GM23338 (cell line): Measurements from ENCODE around the gene STT3B. TPM values are rescaled to one million over a fixed set of nuclear protein-coding genes. Genes with fewer than 3 reads are reported as not detected.

Experiments
- ATAC-seq: fragments of 200-7000 bp; cut with Tn5 transposase; 3 replicates; pipeline ENCODE4 v1.9.1; 2020
- DNase-seq: peaks from one replicate; pipeline ENCODE4 v3.0.0-alpha.2; 2015; ENCODE audit warnings: low spot score
- H2AFZ ChIP-seq: fragments of 200-600 bp; sonication (generic); 2 replicates; pipeline ENCODE4 v1.8.0; 2016; ENCODE audit warnings: antibody characterized with exemption, mild to moderate bottlenecking, moderate library complexity
- H3F3A ChIP-seq: fragments of 200-600 bp; sonication (generic); replicated peaks from 2 replicates; pipeline ENCODE4 v1.8.0; 2017; ENCODE audit warnings: antibody characterized with exemption, mixed run types, low read depth
- H3K27ac ChIP-seq: fragments of 200-600 bp; sonication (generic); 2 replicates; pipeline ENCODE4 v1.6.1; 2016; ENCODE audit warnings: low read depth
- H3K27me3 ChIP-seq: fragments of 200-600 bp; sonication (generic); 2 replicates; pipeline ENCODE4 v1.8.0; 2016; ENCODE audit warnings: mild to moderate bottlenecking, mixed run types, moderate library complexity; ENCODE audit not compliant: insufficient read depth
- H3K36me3 ChIP-seq: fragments of 200-600 bp; sonication (generic); 2 replicates; pipeline ENCODE4 v1.8.0; 2016; ENCODE audit warnings: mild to moderate bottlenecking; ENCODE audit not compliant: insufficient read depth
- H3K4me1 ChIP-seq: fragments of 200-600 bp; sonication (generic); 2 replicates; pipeline ENCODE4 v1.8.0; 2016; ENCODE audit warnings: mild to moderate bottlenecking, moderate library complexity; ENCODE audit not compliant: insufficient read depth
- H3K4me2 ChIP-seq: fragments of 200-600 bp; sonication (generic); 2 replicates; pipeline ENCODE4 v1.7.1; 2017; ENCODE audit warnings: mixed run types
- H3K4me3 ChIP-seq: fragments of 200-600 bp; sonication (generic); 2 replicates; pipeline ENCODE4 v1.6.1; 2016; ENCODE audit warnings: mixed run types
- H3K79me2 ChIP-seq: fragments of 200-600 bp; sonication (generic); replicated peaks from 2 replicates; pipeline ENCODE4 v1.8.0; 2017; ENCODE audit warnings: mild to moderate bottlenecking; ENCODE audit not compliant: insufficient read depth
- H3K9me2 ChIP-seq: fragments of 200-600 bp; sonication (generic); 2 replicates; pipeline ENCODE4 v1.8.0; 2017; ENCODE audit not compliant: insufficient read depth
- H4K20me1 ChIP-seq: fragments of 200-600 bp; sonication (generic); replicated peaks from 2 replicates; pipeline ENCODE4 v1.8.0; 2017; ENCODE audit warnings: mild to moderate bottlenecking; ENCODE audit not compliant: insufficient read depth
- H3K27ac Mint-ChIP-seq: 2 replicates; pipeline ENCODE4 v1.8.0; 2020; ENCODE audit warnings: inconsistent platforms, mild to moderate bottlenecking, moderate library complexity, mixed read lengths
- H3K27me3 Mint-ChIP-seq: 3 replicates; pipeline ENCODE4 v1.8.0; 2022; ENCODE audit warnings: low read depth, mild to moderate bottlenecking, moderate library complexity, mixed read lengths, inconsistent platforms; ENCODE audit not compliant: insufficient read depth, poor library complexity
- H3K36me3 Mint-ChIP-seq: 3 replicates; pipeline ENCODE4 v1.8.0; 2021; ENCODE audit warnings: low read depth, mild to moderate bottlenecking, inconsistent platforms, moderate library complexity, mixed read lengths
- H3K4me1 Mint-ChIP-seq: 3 replicates; pipeline ENCODE4 v1.8.0; 2020; ENCODE audit warnings: mild to moderate bottlenecking, inconsistent platforms, mixed read lengths
- H3K4me3 Mint-ChIP-seq: 3 replicates; pipeline ENCODE4 v1.8.0; 2021; ENCODE audit warnings: moderate library complexity, mild to moderate bottlenecking, inconsistent platforms, mixed read lengths
- H3K9me3 Mint-ChIP-seq: 3 replicates; pipeline ENCODE4 v1.8.0; 2020; ENCODE audit warnings: moderate library complexity, mild to moderate bottlenecking, inconsistent platforms, mixed read lengths
- CREB1 ChIP-seq: fragments of 250-450 bp; sonication (Bioruptor Pico); IDR thresholded peaks from 2 replicates; pipeline ENCODE4 v1.5.0; 2020; ENCODE audit warnings: low read depth, mild to moderate bottlenecking, moderate library complexity
- EZH2phosphoT487 ChIP-seq: fragments of 200-600 bp; sonication (generic); IDR thresholded peaks from one replicate; pipeline ENCODE4 v1.8.1; 2018; ENCODE audit warnings: antibody characterized with exemption; ENCODE audit not compliant: unreplicated experiment
- JUNB ChIP-seq: IDR thresholded peaks from one replicate; pipeline ENCODE4 v1.6.1; 2016; ENCODE audit warnings: antibody characterized with exemption; ENCODE audit not compliant: unreplicated experiment
- NANOG ChIP-seq: IDR thresholded peaks from 2 replicates; pipeline ENCODE4 v1.6.1; 2016; ENCODE audit warnings: antibody characterized with exemption, borderline replicate concordance
- POLR2AphosphoS5 ChIP-seq: IDR thresholded peaks from 2 replicates; pipeline ENCODE4 v1.6.1; 2016; ENCODE audit warnings: antibody characterized with exemption, low read depth
- STAT1 ChIP-seq: IDR thresholded peaks from one replicate; pipeline ENCODE4 v1.6.1; 2016; ENCODE audit warnings: antibody characterized with exemption; ENCODE audit not compliant: unreplicated experiment
- ZNF114 ChIP-seq: fragments of 250-450 bp; sonication (Bioruptor Pico); IDR thresholded peaks from 2 replicates; pipeline ENCODE4 v1.5.0; 2020; ENCODE audit warnings: mild to moderate bottlenecking, moderate library complexity
- ZNF331 ChIP-seq: fragments of 250-450 bp; sonication (Bioruptor Pico); IDR thresholded peaks from 2 replicates; pipeline ENCODE4 v1.5.0; 2020; ENCODE audit warnings: low read depth, mild to moderate bottlenecking, moderate library complexity
- polyA plus RNA-seq: library from polyadenylated mRNA; unstranded; fragments of >200 nt; fragmentation: Nextera tagmentation; extraction: Ambion mirVana; gene quantifications from 2 replicates; pipeline ENCODE4 v1.2.1, GENCODE V29; 2016
- total RNA-seq: library from RNA; depleted of rRNA; stranded (reverse); fragments of >200 nt; shearing (Covaris generic); gene quantifications from 2 replicates; pipeline ENCODE4 v1.2.3, GENCODE V29; 2014
- TF ChIP-seq, protein P1 (sequence below): IDR thresholded peaks from 2 replicates; pipeline ENCODE4 v1.6.1; 2016; ENCODE audit warnings: antibody characterized with exemption
- TF ChIP-seq, protein P2 (sequence below): IDR thresholded peaks from one replicate; pipeline ENCODE4 v1.6.1; 2018; ENCODE audit warnings: antibody characterized with exemption; ENCODE audit not compliant: unreplicated experiment
- TF ChIP-seq, protein P3 (sequence below), 2 experiments: fragments of 200-600 bp in 1 of 2; sonication (generic) in 1 of 2; conservative IDR thresholded peaks; 2 replicates each; pipeline versions ENCODE4 v1.5.1 to v1.6.1; 2016 to 2017; ENCODE audit warnings: antibody characterized with exemption in 2 of 2, low read depth in 2 of 2, mild to moderate bottlenecking in 2 of 2, moderate library complexity in 1 of 2
- TF ChIP-seq, protein P4 (sequence below): fragments of 250-450 bp; sonication (Bioruptor Pico); IDR thresholded peaks from 2 replicates; pipeline ENCODE4 v1.5.0; 2020; ENCODE audit warnings: mild to moderate bottlenecking, moderate library complexity

STT3B gene
- total and polyA plus RNA-seq, 2 experiments from 2014 or later, result 44.1 to 167 TPM

DNA sequence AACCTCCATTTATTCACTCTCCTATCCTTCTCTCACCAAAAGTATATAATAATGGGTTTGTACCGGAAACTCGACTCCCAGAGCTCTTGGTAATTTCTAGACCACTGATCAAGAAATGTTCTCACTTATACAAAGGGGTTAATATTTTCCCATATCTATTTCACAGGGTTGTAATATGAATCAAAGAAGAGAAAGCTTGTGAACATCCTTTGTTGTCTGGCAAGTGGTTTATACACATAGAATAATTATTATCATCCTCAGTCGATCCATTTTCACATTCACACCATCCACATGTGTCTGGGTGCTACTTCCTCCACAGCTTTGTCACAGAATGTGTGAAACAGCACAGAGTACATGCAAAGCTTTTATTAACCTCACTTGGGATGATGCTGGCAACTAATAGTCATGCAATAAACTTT is 29.9 kb upstream of the STT3B start (continued):
- TF ChIP-seq, protein P1, sequence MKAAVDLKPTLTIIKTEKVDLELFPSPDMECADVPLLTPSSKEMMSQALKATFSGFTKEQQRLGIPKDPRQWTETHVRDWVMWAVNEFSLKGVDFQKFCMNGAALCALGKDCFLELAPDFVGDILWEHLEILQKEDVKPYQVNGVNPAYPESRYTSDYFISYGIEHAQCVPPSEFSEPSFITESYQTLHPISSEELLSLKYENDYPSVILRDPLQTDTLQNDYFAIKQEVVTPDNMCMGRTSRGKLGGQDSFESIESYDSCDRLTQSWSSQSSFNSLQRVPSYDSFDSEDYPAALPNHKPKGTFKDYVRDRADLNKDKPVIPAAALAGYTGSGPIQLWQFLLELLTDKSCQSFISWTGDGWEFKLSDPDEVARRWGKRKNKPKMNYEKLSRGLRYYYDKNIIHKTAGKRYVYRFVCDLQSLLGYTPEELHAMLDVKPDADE, result no peak
- TF ChIP-seq ZNF114, result no peak
- no peak for TF ChIP-seq NANOG
- TF ChIP-seq POLR2AphosphoS5, result no peak
- no peak for TF ChIP-seq JUNB
- no peak for TF ChIP-seq ZNF331 (CRISPR knock-in tag)

DNA sequence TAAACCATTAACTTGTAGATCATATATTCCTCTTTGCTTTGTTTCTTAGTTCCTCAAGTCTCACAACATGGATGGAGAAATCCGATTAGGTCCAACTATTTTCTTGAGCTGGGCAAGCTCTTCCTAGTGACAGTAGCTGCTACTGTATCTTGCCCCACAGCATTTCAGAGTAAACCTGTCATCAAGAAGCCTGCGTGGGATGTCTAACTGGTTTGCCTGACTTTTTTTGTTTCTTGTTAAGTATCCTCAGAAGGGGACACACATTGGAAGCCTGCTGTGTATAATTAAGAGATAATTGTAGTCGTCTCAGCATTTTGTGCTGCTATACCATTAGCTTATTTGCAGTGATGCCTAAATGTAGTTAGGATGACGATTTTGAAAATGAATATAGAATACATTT is 29.3 kb upstream of the STT3B start:
- Histone ChIP-seq H3K4me3 (no peak overlapping the region), H4K20me1 (no peaks in the 10 kb centered on the region), H3K27ac (no peak overlapping the region), H3K36me3 (no peaks in the 10 kb centered on the region), H3K4me2 (no peak overlapping the region), H2AFZ (no peak overlapping the region), H3K79me2 (no peaks in the 10 kb centered on the region), H3K4me1 (peaks cover 27% of the 10 kb centered on the region), H3K9me2 (0 out of 2 replicates have a peak, but pooled peaks cover 6% of the 10 kb centered on the region), H3K27me3 (no peaks in the 10 kb centered on the region), H3F3A (no peaks in the 10 kb centered on the region)
- DNase-seq (no peak), ATAC-seq (no peak)
- H3K27me3 Mint-ChIP-seq, result no peaks in the 10 kb centered on the region
- H3K36me3 Mint-ChIP-seq, result no peaks in the 10 kb centered on the region
- H3K27ac Mint-ChIP-seq, result no peak overlapping the region
- H3K9me3 Mint-ChIP-seq, result no peaks in the 10 kb centered on the region; the same call in 2 of the 3 replicates
- no peak overlapping the region for H3K4me3 Mint-ChIP-seq
- H3K4me1 Mint-ChIP-seq, result peaks cover 52% of the 10 kb centered on the region
- TF ChIP-seq, protein P1, result no peak
- TF ChIP-seq, protein P2, sequence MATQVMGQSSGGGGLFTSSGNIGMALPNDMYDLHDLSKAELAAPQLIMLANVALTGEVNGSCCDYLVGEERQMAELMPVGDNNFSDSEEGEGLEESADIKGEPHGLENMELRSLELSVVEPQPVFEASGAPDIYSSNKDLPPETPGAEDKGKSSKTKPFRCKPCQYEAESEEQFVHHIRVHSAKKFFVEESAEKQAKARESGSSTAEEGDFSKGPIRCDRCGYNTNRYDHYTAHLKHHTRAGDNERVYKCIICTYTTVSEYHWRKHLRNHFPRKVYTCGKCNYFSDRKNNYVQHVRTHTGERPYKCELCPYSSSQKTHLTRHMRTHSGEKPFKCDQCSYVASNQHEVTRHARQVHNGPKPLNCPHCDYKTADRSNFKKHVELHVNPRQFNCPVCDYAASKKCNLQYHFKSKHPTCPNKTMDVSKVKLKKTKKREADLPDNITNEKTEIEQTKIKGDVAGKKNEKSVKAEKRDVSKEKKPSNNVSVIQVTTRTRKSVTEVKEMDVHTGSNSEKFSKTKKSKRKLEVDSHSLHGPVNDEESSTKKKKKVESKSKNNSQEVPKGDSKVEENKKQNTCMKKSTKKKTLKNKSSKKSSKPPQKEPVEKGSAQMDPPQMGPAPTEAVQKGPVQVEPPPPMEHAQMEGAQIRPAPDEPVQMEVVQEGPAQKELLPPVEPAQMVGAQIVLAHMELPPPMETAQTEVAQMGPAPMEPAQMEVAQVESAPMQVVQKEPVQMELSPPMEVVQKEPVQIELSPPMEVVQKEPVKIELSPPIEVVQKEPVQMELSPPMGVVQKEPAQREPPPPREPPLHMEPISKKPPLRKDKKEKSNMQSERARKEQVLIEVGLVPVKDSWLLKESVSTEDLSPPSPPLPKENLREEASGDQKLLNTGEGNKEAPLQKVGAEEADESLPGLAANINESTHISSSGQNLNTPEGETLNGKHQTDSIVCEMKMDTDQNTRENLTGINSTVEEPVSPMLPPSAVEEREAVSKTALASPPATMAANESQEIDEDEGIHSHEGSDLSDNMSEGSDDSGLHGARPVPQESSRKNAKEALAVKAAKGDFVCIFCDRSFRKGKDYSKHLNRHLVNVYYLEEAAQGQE, result no peak
- TF ChIP-seq STAT1, result no peak
- no peak for TF ChIP-seq JUNB
- no peak for TF ChIP-seq ZNF331 (CRISPR knock-in tag)
- TF ChIP-seq, protein P3, sequence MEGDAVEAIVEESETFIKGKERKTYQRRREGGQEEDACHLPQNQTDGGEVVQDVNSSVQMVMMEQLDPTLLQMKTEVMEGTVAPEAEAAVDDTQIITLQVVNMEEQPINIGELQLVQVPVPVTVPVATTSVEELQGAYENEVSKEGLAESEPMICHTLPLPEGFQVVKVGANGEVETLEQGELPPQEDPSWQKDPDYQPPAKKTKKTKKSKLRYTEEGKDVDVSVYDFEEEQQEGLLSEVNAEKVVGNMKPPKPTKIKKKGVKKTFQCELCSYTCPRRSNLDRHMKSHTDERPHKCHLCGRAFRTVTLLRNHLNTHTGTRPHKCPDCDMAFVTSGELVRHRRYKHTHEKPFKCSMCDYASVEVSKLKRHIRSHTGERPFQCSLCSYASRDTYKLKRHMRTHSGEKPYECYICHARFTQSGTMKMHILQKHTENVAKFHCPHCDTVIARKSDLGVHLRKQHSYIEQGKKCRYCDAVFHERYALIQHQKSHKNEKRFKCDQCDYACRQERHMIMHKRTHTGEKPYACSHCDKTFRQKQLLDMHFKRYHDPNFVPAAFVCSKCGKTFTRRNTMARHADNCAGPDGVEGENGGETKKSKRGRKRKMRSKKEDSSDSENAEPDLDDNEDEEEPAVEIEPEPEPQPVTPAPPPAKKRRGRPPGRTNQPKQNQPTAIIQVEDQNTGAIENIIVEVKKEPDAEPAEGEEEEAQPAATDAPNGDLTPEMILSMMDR (conservative IDR thresholded peaks at IDR 0.05; ENCODE audit: low read depth in 2 of 2), result no peak
- TF ChIP-seq EZH2phosphoT487, result no peak
- no peak for TF ChIP-seq NANOG
- TF ChIP-seq, protein P4, sequence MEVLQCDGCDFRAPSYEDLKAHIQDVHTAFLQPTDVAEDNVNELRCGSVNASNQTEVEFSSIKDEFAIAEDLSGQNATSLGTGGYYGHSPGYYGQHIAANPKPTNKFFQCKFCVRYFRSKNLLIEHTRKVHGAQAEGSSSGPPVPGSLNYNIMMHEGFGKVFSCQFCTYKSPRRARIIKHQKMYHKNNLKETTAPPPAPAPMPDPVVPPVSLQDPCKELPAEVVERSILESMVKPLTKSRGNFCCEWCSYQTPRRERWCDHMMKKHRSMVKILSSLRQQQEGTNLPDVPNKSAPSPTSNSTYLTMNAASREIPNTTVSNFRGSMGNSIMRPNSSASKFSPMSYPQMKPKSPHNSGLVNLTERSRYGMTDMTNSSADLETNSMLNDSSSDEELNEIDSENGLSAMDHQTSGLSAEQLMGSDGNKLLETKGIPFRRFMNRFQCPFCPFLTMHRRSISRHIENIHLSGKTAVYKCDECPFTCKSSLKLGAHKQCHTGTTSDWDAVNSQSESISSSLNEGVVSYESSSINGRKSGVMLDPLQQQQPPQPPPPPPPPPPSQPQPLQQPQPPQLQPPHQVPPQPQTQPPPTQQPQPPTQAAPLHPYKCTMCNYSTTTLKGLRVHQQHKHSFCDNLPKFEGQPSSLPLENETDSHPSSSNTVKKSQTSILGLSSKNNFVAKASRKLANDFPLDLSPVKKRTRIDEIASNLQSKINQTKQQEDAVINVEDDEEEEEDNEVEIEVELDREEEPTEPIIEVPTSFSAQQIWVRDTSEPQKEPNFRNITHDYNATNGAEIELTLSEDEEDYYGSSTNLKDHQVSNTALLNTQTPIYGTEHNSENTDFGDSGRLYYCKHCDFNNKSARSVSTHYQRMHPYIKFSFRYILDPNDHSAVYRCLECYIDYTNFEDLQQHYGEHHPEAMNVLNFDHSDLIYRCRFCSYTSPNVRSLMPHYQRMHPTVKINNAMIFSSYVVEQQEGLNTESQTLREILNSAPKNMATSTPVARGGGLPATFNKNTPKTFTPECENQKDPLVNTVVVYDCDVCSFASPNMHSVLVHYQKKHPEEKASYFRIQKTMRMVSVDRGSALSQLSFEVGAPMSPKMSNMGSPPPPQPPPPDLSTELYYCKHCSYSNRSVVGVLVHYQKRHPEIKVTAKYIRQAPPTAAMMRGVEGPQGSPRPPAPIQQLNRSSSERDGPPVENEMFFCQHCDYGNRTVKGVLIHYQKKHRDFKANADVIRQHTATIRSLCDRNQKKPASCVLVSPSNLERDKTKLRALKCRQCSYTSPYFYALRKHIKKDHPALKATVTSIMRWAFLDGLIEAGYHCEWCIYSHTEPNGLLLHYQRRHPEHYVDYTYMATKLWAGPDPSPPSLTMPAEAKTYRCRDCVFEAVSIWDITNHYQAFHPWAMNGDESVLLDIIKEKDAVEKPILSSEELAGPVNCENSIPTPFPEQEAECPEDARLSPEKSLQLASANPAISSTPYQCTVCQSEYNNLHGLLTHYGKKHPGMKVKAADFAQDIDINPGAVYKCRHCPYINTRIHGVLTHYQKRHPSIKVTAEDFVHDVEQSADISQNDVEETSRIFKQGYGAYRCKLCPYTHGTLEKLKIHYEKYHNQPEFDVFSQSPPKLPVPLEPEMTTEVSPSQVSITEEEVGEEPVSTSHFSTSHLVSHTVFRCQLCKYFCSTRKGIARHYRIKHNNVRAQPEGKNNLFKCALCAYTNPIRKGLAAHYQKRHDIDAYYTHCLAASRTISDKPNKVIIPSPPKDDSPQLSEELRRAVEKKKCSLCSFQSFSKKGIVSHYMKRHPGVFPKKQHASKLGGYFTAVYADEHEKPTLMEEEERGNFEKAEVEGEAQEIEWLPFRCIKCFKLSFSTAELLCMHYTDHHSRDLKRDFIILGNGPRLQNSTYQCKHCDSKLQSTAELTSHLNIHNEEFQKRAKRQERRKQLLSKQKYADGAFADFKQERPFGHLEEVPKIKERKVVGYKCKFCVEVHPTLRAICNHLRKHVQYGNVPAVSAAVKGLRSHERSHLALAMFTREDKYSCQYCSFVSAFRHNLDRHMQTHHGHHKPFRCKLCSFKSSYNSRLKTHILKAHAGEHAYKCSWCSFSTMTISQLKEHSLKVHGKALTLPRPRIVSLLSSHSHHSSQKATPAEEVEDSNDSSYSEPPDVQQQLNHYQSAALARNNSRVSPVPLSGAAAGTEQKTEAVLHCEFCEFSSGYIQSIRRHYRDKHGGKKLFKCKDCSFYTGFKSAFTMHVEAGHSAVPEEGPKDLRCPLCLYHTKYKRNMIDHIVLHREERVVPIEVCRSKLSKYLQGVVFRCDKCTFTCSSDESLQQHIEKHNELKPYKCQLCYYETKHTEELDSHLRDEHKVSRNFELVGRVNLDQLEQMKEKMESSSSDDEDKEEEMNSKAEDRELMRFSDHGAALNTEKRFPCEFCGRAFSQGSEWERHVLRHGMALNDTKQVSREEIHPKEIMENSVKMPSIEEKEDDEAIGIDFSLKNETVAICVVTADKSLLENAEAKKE (CRISPR knock-in tag), result no peak
- no peak for TF ChIP-seq CREB1 (CRISPR knock-in tag)
